ENCODE measurements around the gene MAPKAPK5. TPM values are rescaled to one million over a fixed set of nuclear protein-coding genes. Genes with fewer than 3 reads are reported as not detected.

The MAPKAPK5 gene
- total and polyA plus RNA-seq, 2 experiments from 2014 or later, result 41.5 to 77.0 TPM

DNA sequence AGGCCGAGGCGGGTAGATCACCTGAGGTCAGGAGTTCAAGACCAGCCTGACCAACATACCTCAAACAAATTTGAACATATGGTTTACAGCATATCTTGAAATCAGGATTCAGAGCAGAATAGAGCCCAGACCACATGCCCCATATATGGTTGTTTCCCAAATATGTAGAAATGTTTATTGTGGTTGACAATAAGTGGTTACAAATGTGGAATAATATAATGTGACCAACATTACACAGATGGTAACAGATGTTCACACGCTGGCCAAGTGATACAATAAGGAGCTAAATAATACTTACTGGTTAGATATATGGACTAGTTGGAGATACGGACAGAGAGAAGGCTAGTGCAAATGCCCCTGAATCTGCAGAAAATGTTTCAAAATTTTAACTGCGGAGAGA lies 85.3 kb downstream of the MAPKAPK5 start:
- no peaks in the 10 kb centered on the region for H3K4me1 Mint-ChIP-seq
- H2AFZ ChIP-seq, result no peak overlapping the region
- no peaks in the 10 kb centered on the region for H3K9me2 ChIP-seq (ENCODE audit: insufficient read depth)
- H4K20me1 ChIP-seq (replicated peaks; ENCODE audit: insufficient read depth), result no peaks in the 10 kb centered on the region
- H3K27me3 Mint-ChIP-seq (ENCODE audit: insufficient read depth, low read depth, poor library complexity), result no peaks in the 10 kb centered on the region
- DNase-seq (ENCODE audit: low spot score), result no peak
- no peaks in the 10 kb centered on the region for H3F3A ChIP-seq (replicated peaks; ENCODE audit: low read depth)
- ATAC-seq, result no peak
- no peak for TF ChIP-seq ZNF114 (CRISPR knock-in tag; IDR thresholded peaks at IDR 0.05)
- TF ChIP-seq, protein P1, sequence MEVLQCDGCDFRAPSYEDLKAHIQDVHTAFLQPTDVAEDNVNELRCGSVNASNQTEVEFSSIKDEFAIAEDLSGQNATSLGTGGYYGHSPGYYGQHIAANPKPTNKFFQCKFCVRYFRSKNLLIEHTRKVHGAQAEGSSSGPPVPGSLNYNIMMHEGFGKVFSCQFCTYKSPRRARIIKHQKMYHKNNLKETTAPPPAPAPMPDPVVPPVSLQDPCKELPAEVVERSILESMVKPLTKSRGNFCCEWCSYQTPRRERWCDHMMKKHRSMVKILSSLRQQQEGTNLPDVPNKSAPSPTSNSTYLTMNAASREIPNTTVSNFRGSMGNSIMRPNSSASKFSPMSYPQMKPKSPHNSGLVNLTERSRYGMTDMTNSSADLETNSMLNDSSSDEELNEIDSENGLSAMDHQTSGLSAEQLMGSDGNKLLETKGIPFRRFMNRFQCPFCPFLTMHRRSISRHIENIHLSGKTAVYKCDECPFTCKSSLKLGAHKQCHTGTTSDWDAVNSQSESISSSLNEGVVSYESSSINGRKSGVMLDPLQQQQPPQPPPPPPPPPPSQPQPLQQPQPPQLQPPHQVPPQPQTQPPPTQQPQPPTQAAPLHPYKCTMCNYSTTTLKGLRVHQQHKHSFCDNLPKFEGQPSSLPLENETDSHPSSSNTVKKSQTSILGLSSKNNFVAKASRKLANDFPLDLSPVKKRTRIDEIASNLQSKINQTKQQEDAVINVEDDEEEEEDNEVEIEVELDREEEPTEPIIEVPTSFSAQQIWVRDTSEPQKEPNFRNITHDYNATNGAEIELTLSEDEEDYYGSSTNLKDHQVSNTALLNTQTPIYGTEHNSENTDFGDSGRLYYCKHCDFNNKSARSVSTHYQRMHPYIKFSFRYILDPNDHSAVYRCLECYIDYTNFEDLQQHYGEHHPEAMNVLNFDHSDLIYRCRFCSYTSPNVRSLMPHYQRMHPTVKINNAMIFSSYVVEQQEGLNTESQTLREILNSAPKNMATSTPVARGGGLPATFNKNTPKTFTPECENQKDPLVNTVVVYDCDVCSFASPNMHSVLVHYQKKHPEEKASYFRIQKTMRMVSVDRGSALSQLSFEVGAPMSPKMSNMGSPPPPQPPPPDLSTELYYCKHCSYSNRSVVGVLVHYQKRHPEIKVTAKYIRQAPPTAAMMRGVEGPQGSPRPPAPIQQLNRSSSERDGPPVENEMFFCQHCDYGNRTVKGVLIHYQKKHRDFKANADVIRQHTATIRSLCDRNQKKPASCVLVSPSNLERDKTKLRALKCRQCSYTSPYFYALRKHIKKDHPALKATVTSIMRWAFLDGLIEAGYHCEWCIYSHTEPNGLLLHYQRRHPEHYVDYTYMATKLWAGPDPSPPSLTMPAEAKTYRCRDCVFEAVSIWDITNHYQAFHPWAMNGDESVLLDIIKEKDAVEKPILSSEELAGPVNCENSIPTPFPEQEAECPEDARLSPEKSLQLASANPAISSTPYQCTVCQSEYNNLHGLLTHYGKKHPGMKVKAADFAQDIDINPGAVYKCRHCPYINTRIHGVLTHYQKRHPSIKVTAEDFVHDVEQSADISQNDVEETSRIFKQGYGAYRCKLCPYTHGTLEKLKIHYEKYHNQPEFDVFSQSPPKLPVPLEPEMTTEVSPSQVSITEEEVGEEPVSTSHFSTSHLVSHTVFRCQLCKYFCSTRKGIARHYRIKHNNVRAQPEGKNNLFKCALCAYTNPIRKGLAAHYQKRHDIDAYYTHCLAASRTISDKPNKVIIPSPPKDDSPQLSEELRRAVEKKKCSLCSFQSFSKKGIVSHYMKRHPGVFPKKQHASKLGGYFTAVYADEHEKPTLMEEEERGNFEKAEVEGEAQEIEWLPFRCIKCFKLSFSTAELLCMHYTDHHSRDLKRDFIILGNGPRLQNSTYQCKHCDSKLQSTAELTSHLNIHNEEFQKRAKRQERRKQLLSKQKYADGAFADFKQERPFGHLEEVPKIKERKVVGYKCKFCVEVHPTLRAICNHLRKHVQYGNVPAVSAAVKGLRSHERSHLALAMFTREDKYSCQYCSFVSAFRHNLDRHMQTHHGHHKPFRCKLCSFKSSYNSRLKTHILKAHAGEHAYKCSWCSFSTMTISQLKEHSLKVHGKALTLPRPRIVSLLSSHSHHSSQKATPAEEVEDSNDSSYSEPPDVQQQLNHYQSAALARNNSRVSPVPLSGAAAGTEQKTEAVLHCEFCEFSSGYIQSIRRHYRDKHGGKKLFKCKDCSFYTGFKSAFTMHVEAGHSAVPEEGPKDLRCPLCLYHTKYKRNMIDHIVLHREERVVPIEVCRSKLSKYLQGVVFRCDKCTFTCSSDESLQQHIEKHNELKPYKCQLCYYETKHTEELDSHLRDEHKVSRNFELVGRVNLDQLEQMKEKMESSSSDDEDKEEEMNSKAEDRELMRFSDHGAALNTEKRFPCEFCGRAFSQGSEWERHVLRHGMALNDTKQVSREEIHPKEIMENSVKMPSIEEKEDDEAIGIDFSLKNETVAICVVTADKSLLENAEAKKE (CRISPR knock-in tag; IDR thresholded peaks at IDR 0.05), result no peak
- no peak for TF ChIP-seq CREB1 (CRISPR knock-in tag; IDR thresholded peaks at IDR 0.05; ENCODE audit: low read depth)
- no peak for TF ChIP-seq EZH2phosphoT487 (IDR thresholded peaks at IDR 0.05; ENCODE audit: unreplicated experiment)
- H3K4me3 ChIP-seq, result no peak overlapping the region
- H3K36me3 ChIP-seq (ENCODE audit: insufficient read depth), result no peaks in the 10 kb centered on the region
- H3K4me1 ChIP-seq (ENCODE audit: insufficient read depth), result no peaks in the 10 kb centered on the region
- no peak overlapping the region for H3K27ac Mint-ChIP-seq
- no peak overlapping the region for H3K4me3 Mint-ChIP-seq
- H3K27ac ChIP-seq (ENCODE audit: low read depth), result no peak overlapping the region
- H3K4me2 ChIP-seq, result no peak overlapping the region
- H3K9me3 Mint-ChIP-seq, result no peaks in the 10 kb centered on the region
- no peaks in the 10 kb centered on the region for H3K36me3 Mint-ChIP-seq (ENCODE audit: low read depth)
- no peaks in the 10 kb centered on the region for H3K79me2 ChIP-seq (replicated peaks; ENCODE audit: insufficient read depth)
- H3K27me3 ChIP-seq (ENCODE audit: insufficient read depth), result no peaks in the 10 kb centered on the region

DNA sequence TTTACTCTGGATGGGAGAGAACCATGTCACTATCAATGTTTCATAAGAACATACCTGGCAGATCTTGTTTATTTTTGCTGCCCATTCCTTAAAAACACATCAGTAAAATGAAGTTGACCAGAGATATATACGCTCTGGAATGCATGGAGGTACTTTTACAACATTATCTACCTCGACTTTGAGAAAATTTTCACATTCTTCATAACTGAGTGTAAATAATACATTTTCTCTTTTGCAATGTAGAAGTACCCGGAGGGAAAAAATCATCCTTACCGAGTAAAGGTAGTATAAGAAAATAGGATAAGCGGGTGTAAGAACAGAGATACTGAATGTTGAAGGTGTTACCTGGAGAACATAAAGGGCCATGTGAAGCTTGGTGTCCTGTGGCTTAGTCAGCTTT lies 90.2 kb downstream of the MAPKAPK5 start:
- Histone ChIP-seq H3K27ac (ENCODE audit: low read depth) (no peak overlapping the region), H3K36me3 (ENCODE audit: insufficient read depth) (no peaks in the 10 kb centered on the region), H4K20me1 (replicated peaks; ENCODE audit: insufficient read depth) (no peaks in the 10 kb centered on the region), H3K4me1 (ENCODE audit: insufficient read depth) (no peaks in the 10 kb centered on the region), H3K9me2 (ENCODE audit: insufficient read depth) (no peaks in the 10 kb centered on the region), H3K27me3 (ENCODE audit: insufficient read depth) (no peaks in the 10 kb centered on the region), H3K4me3 (no peak overlapping the region), H3K79me2 (replicated peaks; ENCODE audit: insufficient read depth) (no peaks in the 10 kb centered on the region), H3K4me2 (no peak overlapping the region), H2AFZ (no peak overlapping the region), H3F3A (replicated peaks; ENCODE audit: low read depth) (no peaks in the 10 kb centered on the region)
- H3K36me3 Mint-ChIP-seq (ENCODE audit: low read depth), result no peaks in the 10 kb centered on the region
- no peaks in the 10 kb centered on the region for H3K9me3 Mint-ChIP-seq
- peaks cover 2% of the 10 kb centered on the region for H3K27me3 Mint-ChIP-seq (ENCODE audit: insufficient read depth, low read depth, poor library complexity)
- no peak overlapping the region for H3K27ac Mint-ChIP-seq
- DNase-seq (ENCODE audit: low spot score) (no peak), ATAC-seq (no peak)
- no peak overlapping the region for H3K4me3 Mint-ChIP-seq
- H3K4me1 Mint-ChIP-seq, result peaks cover 7% of the 10 kb centered on the region; the same call in 2 of the 3 replicates
- TF ChIP-seq CREB1 (CRISPR knock-in tag; IDR thresholded peaks at IDR 0.05; ENCODE audit: low read depth) (no peak), EZH2 (IDR thresholded peaks at IDR 0.05; ENCODE audit: low read depth, unreplicated experiment) (no peak), ZNF331 (CRISPR knock-in tag; IDR thresholded peaks at IDR 0.05; ENCODE audit: low read depth) (no peak), POLR2AphosphoS5 (IDR thresholded peaks at IDR 0.05; ENCODE audit: low read depth) (no peak), NANOG (IDR thresholded peaks at IDR 0.05; ENCODE audit: borderline replicate concordance) (no peak), STAT1 (IDR thresholded peaks at IDR 0.05; ENCODE audit: unreplicated experiment) (no peak)
